ENCODE results near the gene VPS50. TPM values are rescaled to one million over a fixed set of nuclear protein-coding genes. Genes with fewer than 3 reads are reported as not detected.

Gene VPS50
- total RNA-seq, 1 donor = 45.8 TPM

DNA sequence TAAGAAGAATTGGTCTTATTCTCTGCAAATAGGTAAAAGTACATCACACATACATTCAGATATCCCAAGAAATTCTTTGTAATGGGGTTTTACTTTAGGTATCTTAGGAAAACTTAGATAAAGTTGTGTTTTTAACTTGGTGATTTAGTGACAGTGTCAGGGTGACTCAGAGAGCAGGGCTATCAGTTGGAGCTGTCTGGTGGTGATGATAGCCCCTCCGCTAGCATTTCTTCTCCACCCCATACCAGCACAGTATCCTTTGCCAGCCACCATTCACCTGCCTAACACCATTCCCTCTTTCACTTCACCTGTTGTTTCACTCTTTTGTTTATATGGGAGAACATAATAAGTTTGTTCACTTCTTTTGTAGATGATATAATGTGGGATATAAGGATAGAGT, 30.4 kb downstream of the VPS50 start:
- TF ChIP-seq, protein P1, sequence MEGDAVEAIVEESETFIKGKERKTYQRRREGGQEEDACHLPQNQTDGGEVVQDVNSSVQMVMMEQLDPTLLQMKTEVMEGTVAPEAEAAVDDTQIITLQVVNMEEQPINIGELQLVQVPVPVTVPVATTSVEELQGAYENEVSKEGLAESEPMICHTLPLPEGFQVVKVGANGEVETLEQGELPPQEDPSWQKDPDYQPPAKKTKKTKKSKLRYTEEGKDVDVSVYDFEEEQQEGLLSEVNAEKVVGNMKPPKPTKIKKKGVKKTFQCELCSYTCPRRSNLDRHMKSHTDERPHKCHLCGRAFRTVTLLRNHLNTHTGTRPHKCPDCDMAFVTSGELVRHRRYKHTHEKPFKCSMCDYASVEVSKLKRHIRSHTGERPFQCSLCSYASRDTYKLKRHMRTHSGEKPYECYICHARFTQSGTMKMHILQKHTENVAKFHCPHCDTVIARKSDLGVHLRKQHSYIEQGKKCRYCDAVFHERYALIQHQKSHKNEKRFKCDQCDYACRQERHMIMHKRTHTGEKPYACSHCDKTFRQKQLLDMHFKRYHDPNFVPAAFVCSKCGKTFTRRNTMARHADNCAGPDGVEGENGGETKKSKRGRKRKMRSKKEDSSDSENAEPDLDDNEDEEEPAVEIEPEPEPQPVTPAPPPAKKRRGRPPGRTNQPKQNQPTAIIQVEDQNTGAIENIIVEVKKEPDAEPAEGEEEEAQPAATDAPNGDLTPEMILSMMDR (IDR thresholded peaks at IDR 0.05; ENCODE audit: insufficient read depth, low read depth, low read length) = no peak

DNA sequence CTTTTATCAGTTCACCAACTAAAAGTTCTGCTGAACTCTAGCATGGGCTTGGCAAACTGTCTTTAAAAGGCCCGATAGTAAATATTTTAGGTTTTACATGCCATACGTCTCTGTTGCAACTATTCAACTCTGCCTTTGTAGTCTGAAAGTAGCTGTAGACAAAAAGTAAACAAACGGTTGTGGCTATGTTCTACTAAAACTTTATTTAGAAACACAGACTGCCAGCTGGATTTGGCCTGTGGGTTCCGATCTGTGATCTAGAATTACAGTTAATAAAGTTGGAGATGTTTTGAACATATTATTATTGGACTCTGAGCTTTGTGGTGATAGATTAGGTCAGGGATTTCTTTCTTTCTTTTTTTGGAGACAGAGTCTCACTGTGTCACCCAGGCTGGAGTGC, 33.1 kb downstream of the VPS50 start:
- TF ChIP-seq, protein P1 (IDR thresholded peaks at IDR 0.05; ENCODE audit: insufficient read depth, low read depth, low read length) = no peak
- no peak overlapping the region for H3K4me3 ChIP-seq (ENCODE audit: low read depth, low read length)
- peak; percentile 72 for DNase-seq (ENCODE audit: low read depth)

More for the DNA sequence above, 30.4 kb downstream of the VPS50 start:
- H3K4me3 ChIP-seq (ENCODE audit: low read depth, low read length) = no peak overlapping the region
- no peak for DNase-seq (ENCODE audit: low read depth)

DNA sequence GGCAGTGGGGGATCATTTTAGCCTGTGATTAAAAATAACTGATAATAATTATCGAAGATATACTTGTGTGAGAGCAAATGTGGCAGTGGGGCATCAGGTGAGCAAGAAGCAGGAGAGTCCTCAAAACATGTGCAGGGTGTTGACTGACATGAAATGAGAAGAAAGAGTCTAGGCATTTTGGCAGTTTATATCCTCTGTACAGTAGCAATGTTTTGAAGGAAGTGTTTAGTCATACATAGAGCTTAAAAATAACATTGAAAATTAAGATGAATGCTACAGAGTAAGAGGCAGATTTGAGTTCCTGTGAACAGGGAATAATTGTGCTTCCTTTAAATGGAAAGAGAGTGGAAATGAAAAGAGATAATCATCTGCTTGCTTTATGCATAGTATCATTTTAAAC, 47.4 kb downstream of the VPS50 start:
- DNase-seq (ENCODE audit: low read depth) = no peak
- TF ChIP-seq, protein P1 (IDR thresholded peaks at IDR 0.05; ENCODE audit: insufficient read depth, low read depth, low read length) = no peak
- H3K4me3 ChIP-seq (ENCODE audit: low read depth, low read length) = no peak overlapping the region

DNA sequence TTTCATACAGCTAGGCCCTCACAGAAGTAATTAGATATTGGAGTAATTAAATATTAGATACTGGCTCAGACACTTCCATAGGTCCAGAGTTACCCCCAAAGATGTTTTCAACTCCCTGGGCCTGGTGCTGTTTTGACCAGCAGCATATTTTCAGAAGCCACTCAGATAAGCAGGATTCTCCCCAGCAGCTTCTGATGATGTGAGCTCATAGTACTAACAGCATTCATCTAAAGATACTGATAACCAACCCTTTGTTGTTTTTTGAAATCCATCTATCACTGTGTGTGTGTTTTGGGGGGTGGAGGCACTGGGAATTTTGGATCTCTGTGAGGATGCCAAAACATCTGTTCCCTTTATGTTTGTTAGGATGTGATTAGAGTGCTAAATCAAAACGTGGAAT, 52.7 kb downstream of the VPS50 start:
- TF ChIP-seq, protein P1 (IDR thresholded peaks at IDR 0.05; ENCODE audit: insufficient read depth, low read depth, low read length) = no peak
- no peak for DNase-seq (ENCODE audit: low read depth)
- H3K4me3 ChIP-seq (ENCODE audit: low read depth, low read length) = no peak overlapping the region

DNA sequence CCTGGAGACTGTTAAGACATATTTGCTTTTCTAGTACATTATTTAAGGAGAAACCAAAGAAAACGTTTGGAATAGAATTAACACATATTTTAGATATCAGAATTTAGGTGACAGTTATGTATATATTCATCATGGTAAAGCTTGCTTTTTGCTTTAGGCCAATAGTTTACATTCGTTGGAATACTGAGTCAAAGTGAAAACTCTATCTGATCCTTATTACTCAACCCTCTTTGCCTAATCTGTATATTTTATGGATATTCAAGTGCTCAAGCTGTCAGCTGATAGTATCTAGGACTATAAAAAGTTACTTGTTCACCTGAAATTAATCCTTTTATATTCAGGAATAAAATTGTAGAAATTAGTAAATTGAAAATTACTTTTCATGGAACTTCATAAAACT, 61.1 kb downstream of the VPS50 start:
- H3K4me3 ChIP-seq (ENCODE audit: low read depth, low read length) = no peak overlapping the region
- TF ChIP-seq, protein P1 (IDR thresholded peaks at IDR 0.05; ENCODE audit: insufficient read depth, low read depth, low read length) = no peak
- DNase-seq (ENCODE audit: low read depth) = no peak

DNA sequence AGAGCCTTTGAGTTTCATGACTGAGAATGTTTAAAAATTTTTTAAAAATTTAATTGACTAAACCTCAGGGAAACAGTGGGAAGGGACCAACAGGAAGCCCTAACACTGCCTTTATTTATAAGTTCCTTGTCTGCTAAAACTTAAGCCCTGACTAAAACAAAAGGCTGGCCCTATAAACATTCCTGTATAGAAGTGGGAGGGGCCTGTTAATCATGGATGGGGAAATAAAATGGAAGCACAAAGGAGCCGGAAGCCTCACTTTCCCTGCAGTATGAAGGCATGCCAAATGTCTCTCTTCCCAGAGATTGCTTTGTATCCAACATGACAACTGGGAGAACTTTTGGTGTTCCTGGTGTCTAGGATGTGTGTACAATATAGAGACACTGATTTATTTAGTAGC, 66.0 kb downstream of the VPS50 start:
- no peak for DNase-seq (ENCODE audit: low read depth)
- TF ChIP-seq, protein P1 (IDR thresholded peaks at IDR 0.05; ENCODE audit: insufficient read depth, low read depth, low read length) = no peak

DNA sequence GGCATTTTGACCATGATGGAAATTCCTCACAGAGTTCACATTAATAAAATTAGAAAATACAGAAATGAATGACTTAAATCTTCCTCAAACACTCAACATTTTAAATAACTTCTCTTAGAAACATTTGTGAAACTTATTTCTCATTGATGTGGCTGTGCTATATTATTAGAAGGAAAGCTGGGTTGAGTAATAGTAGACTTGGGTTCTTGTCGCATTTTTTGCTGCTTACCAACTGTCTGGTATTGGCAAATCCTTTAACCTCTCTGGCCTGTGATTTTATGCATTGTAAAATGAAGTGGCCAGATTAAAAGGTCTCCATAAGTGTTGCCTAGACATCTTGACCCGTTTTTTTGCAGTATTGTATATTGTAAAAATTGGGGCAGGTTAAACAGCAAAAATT, 66.5 kb downstream of the VPS50 start:
- H3K4me3 ChIP-seq (ENCODE audit: low read depth, low read length) = no peak overlapping the region
- DNase-seq (ENCODE audit: low read depth) = peak; percentile 52
- TF ChIP-seq, protein P1 (IDR thresholded peaks at IDR 0.05; ENCODE audit: insufficient read depth, low read depth, low read length) = no peak

More for the DNA sequence above, 66.0 kb downstream of the VPS50 start:
- no peak overlapping the region for H3K4me3 ChIP-seq (ENCODE audit: low read depth, low read length)
